Panc1 (cell line): Measurements from ENCODE around the gene HDAC3. TPM values are rescaled to one million over a fixed set of nuclear protein-coding genes. Genes with fewer than 3 reads are reported as not detected.

Experiments
- ATAC-seq: fragments of 200-7000 bp; cut with Tn5 transposase; 2 replicates; pipeline ENCODE4 v1.9.1; 2020; ENCODE audit warnings: mild to moderate bottlenecking, moderate library complexity
- BruUV-seq: library from RNA; stranded (reverse); fragments of 400-500 nt; replicated peaks from 2 replicates; lab custom pipeline; 2021; lab: Mats Ljungman, UMichigan
- CTCF ChIA-PET: fragments of 300-600 bp; sonication (Branson Sonifier 250); formaldehyde crosslinking; loops from one replicate; lab custom pipeline; 2022; ENCODE audit warnings: antibody characterized with exemption; lab: Charles Lee
- POLR2A ChIA-PET: fragments of 300-600 bp; sonication (Branson Sonifier 250); formaldehyde crosslinking; loops from one replicate; lab custom pipeline; 2022; ENCODE audit warnings: antibody characterized with exemption; lab: Charles Lee
- DNase-seq: peaks from one replicate; pipeline ENCODE4 v3.0.0-alpha.2; 2010; ENCODE audit warnings: low read depth, low spot score
- H3K27ac ChIP-seq: 2 replicates; pipeline ENCODE4 v1.5.1; 2011; ENCODE audit warnings: mild to moderate bottlenecking, low read length, inconsistent platforms
- H3K27me3 ChIP-seq: fragments of 200-500 bp; sonication (Bioruptor generic); 2 replicates; pipeline ENCODE4 v1.6.0; 2014; ENCODE audit warnings: low read length, inconsistent platforms; ENCODE audit not compliant: control insufficient read depth, insufficient read depth
- H3K36me3 ChIP-seq: fragments of 200-500 bp; sonication (Bioruptor generic); 2 replicates; pipeline ENCODE4 v1.5.1; 2014; ENCODE audit warnings: inconsistent platforms, mild to moderate bottlenecking, low read length, moderate library complexity; ENCODE audit not compliant: control insufficient read depth, insufficient read depth
- H3K4me1 ChIP-seq: 2 replicates; pipeline ENCODE4 v1.5.1; 2011; ENCODE audit warnings: inconsistent platforms, mild to moderate bottlenecking, low read length, moderate library complexity; ENCODE audit not compliant: control insufficient read depth, insufficient read depth
- H3K4me3 ChIP-seq, 2 experiments: 2 replicates each; pipeline ENCODE4 v1.5.1; 2011 to 2012; ENCODE audit warnings: low read depth in 2 of 2, low read length in 2 of 2, mild to moderate bottlenecking in 2 of 2, inconsistent platforms in 1 of 2, moderate library complexity in 1 of 2
- H3K9me3 ChIP-seq: fragments of 200-500 bp; sonication (Bioruptor generic); 2 replicates; pipeline ENCODE4 v1.5.1; 2014; ENCODE audit warnings: low read depth, mild to moderate bottlenecking, inconsistent platforms, low read length, moderate library complexity; ENCODE audit not compliant: control insufficient read depth, insufficient read depth
- POLR2AphosphoS5 ChIP-seq: IDR thresholded peaks from 2 replicates; pipeline ENCODE4 v1.6.1; 2012; ENCODE audit warnings: mild to moderate bottlenecking, low read depth, low read length, moderate library complexity
- SIN3A ChIP-seq: IDR thresholded peaks from 2 replicates; pipeline ENCODE4 v1.6.1; 2012; ENCODE audit warnings: low read depth, mild to moderate bottlenecking, low read length, moderate library complexity, borderline replicate concordance; ENCODE audit not compliant: insufficient read depth
- TCF7L2 ChIP-seq: IDR thresholded peaks from 2 replicates; pipeline ENCODE4 v1.6.1; 2011; ENCODE audit warnings: mild to moderate bottlenecking, low read depth, low read length, inconsistent platforms
- in situ Hi-C: cut with HindIII; loops from 2 replicates; pipeline ENCODE4 v1.10.0; 2016; ENCODE audit warnings: low sequenced_read_pairs, low pct_unique_long_range_greater_than_20kb
- intact Hi-C: fragments of 100-400 bp; cut with micrococcal nuclease; formaldehyde crosslinking; loops from one replicate; pipeline ENCODE4 v1.10.0; 2022; ENCODE audit not compliant: unreplicated experiment
- total RNA-seq: library from RNA; stranded (reverse); gene quantifications from one replicate; pipeline ENCODE4 v1.2.1, GENCODE V29; 2021; ENCODE audit not compliant: unreplicated experiment
- TF ChIP-seq, protein P1 (sequence below), 2 experiments: IDR thresholded peaks; 2 replicates each; pipeline ENCODE4 v1.6.1; 2011 to 2012; ENCODE audit warnings: low read depth in 2 of 2, control low read depth in 1 of 2, low read length in 1 of 2, mild to moderate bottlenecking in 1 of 2, moderate library complexity in 1 of 2; ENCODE audit not compliant: insufficient read depth in 1 of 2
- TF ChIP-seq, protein P2 (sequence below): fragments of 450-650 bp; IDR thresholded peaks from 2 replicates; pipeline ENCODE4 v1.5.1; 2017; ENCODE audit warnings: mild to moderate bottlenecking

HDAC3 gene
- total RNA-seq, 1 experiment from 2014 or later = 75.5 TPM

- intact Hi-C loops = no loop called here
- TF ChIP-seq SIN3A = no peak
- TF ChIP-seq, protein P1, sequence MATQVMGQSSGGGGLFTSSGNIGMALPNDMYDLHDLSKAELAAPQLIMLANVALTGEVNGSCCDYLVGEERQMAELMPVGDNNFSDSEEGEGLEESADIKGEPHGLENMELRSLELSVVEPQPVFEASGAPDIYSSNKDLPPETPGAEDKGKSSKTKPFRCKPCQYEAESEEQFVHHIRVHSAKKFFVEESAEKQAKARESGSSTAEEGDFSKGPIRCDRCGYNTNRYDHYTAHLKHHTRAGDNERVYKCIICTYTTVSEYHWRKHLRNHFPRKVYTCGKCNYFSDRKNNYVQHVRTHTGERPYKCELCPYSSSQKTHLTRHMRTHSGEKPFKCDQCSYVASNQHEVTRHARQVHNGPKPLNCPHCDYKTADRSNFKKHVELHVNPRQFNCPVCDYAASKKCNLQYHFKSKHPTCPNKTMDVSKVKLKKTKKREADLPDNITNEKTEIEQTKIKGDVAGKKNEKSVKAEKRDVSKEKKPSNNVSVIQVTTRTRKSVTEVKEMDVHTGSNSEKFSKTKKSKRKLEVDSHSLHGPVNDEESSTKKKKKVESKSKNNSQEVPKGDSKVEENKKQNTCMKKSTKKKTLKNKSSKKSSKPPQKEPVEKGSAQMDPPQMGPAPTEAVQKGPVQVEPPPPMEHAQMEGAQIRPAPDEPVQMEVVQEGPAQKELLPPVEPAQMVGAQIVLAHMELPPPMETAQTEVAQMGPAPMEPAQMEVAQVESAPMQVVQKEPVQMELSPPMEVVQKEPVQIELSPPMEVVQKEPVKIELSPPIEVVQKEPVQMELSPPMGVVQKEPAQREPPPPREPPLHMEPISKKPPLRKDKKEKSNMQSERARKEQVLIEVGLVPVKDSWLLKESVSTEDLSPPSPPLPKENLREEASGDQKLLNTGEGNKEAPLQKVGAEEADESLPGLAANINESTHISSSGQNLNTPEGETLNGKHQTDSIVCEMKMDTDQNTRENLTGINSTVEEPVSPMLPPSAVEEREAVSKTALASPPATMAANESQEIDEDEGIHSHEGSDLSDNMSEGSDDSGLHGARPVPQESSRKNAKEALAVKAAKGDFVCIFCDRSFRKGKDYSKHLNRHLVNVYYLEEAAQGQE (IDR thresholded peaks at IDR 0.05; ENCODE audit: insufficient read depth in 1 of 2, low read depth in 2 of 2, low read length in 1 of 2) = no peak
- TF ChIP-seq TCF7L2 = no peak
- no peak for TF ChIP-seq POLR2AphosphoS5
- TF ChIP-seq, protein P2, sequence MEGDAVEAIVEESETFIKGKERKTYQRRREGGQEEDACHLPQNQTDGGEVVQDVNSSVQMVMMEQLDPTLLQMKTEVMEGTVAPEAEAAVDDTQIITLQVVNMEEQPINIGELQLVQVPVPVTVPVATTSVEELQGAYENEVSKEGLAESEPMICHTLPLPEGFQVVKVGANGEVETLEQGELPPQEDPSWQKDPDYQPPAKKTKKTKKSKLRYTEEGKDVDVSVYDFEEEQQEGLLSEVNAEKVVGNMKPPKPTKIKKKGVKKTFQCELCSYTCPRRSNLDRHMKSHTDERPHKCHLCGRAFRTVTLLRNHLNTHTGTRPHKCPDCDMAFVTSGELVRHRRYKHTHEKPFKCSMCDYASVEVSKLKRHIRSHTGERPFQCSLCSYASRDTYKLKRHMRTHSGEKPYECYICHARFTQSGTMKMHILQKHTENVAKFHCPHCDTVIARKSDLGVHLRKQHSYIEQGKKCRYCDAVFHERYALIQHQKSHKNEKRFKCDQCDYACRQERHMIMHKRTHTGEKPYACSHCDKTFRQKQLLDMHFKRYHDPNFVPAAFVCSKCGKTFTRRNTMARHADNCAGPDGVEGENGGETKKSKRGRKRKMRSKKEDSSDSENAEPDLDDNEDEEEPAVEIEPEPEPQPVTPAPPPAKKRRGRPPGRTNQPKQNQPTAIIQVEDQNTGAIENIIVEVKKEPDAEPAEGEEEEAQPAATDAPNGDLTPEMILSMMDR = no peak
- BruUV-seq = no TSS peak
These were observed 19.7 kb upstream of the HDAC3 start for GRCh38 chr5:141656396-141656795.

DNA sequence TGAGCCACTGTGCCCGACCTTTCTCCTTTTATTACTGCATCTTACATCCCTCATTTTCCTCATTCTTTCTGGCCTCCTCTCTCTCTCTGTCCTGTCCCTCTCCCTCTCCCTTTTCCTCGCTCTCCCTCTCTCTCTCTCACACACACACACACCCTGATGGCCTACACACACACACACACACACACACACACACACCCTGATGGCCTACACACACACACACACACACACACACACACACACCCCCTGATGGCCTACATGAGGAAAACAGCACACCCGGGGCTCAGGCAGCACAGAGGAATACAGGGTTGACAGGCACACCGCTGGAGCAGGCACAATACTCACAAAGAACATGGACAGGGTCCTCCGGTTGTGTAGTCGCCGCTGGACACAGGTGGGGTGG lies 18.4 kb upstream of the HDAC3 start:
- Histone ChIP-seq H3K9me3 (no peaks in the 10 kb centered on the region), H3K27ac (no peak overlapping the region), H3K36me3 (no peaks in the 10 kb centered on the region), H3K27me3 (no peaks in the 10 kb centered on the region), H3K4me1 (no peaks in the 10 kb centered on the region), H3K4me3 (no peak overlapping the region)
- CTCF ChIA-PET = no interaction called here
- no peak for DNase-seq
- POLR2A ChIA-PET = no interaction called here
- intact Hi-C loops = no loop called here
- in situ Hi-C loops = no loop called here
- no TSS peak for BruUV-seq
- ATAC-seq = no peak
- TF ChIP-seq, protein P1 (IDR thresholded peaks at IDR 0.05; ENCODE audit: insufficient read depth in 1 of 2, low read depth in 2 of 2, low read length in 1 of 2) = no peak
- TF ChIP-seq SIN3A (no peak), TCF7L2 (no peak), POLR2AphosphoS5 (no peak)
- TF ChIP-seq, protein P2 = no peak

More at GRCh38 chr5:141656396-141656795, 19.7 kb upstream of the HDAC3 start:
- Histone ChIP-seq H3K27ac (no peak overlapping the region), H3K27me3 (no peaks in the 10 kb centered on the region), H3K9me3 (no peaks in the 10 kb centered on the region), H3K4me1 (no peaks in the 10 kb centered on the region), H3K36me3 (no peaks in the 10 kb centered on the region), H3K4me3 (no peak overlapping the region)
- CTCF ChIA-PET = no interaction called here
- no peak for ATAC-seq
- POLR2A ChIA-PET = no interaction called here
- in situ Hi-C loops = no loop called here
- no peak for DNase-seq
